Vagina (tissue), 2 donors: ENCODE measurements around the gene WWP2. TPM values are rescaled to one million over a fixed set of nuclear protein-coding genes. Genes with fewer than 3 reads are reported as not detected.

ENCODE experiments used
- DNase-seq, 2 donors: peaks; one replicate each; pipeline ENCODE4 v3.0.0-alpha.2; 2017; ENCODE audit errors: extremely low spot score in 2 of 2
- H3K27ac ChIP-seq: fragments of 200-600 bp; sonication (generic); one replicate; pipeline ENCODE4 v1.5.1; 2019
- H3K27me3 ChIP-seq: fragments of 200-600 bp; sonication (generic); one replicate; pipeline ENCODE4 v1.5.1; 2019
- H3K36me3 ChIP-seq, 2 donors: fragments of 200-600 bp; sonication (generic); one replicate each; pipeline ENCODE4 v1.5.1; 2017 to 2019
- H3K4me1 ChIP-seq: fragments of 200-600 bp; sonication (generic); one replicate; pipeline ENCODE4 v1.5.1; 2019
- H3K4me3 ChIP-seq, 2 donors: fragments of 200-600 bp; sonication (generic); 1 replicate in 1 of 2; 2 replicates in 1 of 2; pipeline ENCODE4 v1.5.1; 2016 to 2019
- H3K9me3 ChIP-seq: fragments of 200-600 bp; sonication (generic); one replicate; pipeline ENCODE4 v1.5.1; 2019
- CTCF ChIP-seq, 3 experiments: fragments of 450-650 bp in 2 of 3; fragments of 200-600 bp in 1 of 3; sonication (generic) in 1 of 3; IDR thresholded peaks; one replicate each; pipeline ENCODE4 v1.5.1; 2017 to 2019; ENCODE audit warnings: antibody characterized with exemption in 3 of 3, mild to moderate bottlenecking in 2 of 3, moderate library complexity in 2 of 3
- POLR2A ChIP-seq, 2 donors: fragments of 450-650 bp; IDR thresholded peaks; one replicate each; pipeline ENCODE4 v1.6.1; 2017; ENCODE audit warnings: antibody characterized with exemption in 2 of 2, mild to moderate bottlenecking in 2 of 2, moderate library complexity in 2 of 2
- POLR2AphosphoS5 ChIP-seq, 2 donors: sonication (generic); formaldehyde crosslinking; IDR thresholded peaks; one replicate each; pipeline ENCODE4 v1.9.0; 2017; ENCODE audit warnings: antibody characterized with exemption in 2 of 2, mild to moderate bottlenecking in 2 of 2, low read depth in 1 of 2; ENCODE audit not compliant: insufficient read depth in 1 of 2
- intact Hi-C: fragments of 100-400 bp; cut with DNase I; formaldehyde crosslinking; loops from one replicate; pipeline ENCODE4 v1.15.1; 2023
- total RNA-seq: library from RNA; depleted of rRNA; stranded (reverse); fragments of >200 nt; gene quantifications from one replicate; pipeline ENCODE4 v1.2.3, GENCODE V29; 2016

Gene WWP2
- total RNA-seq, 1 donor from 2014 or later = 26.0 TPM

- H3K27me3 ChIP-seq = no peaks in the 10 kb centered on the region
- no peak for TF ChIP-seq CTCF (IDR thresholded peaks at IDR 0.05)
- TF ChIP-seq POLR2A (IDR thresholded peaks at IDR 0.05) = no peak
- no peak for TF ChIP-seq POLR2AphosphoS5 (IDR thresholded peaks at IDR 0.05; ENCODE audit: insufficient read depth in 1 of 2, low read depth in 1 of 2)
- peak in 1 of 2 donors; percentile 29 for DNase-seq
- no peaks in the 10 kb centered on the region for H3K9me3 ChIP-seq
- no peak overlapping the region for H3K27ac ChIP-seq
- H3K4me1 ChIP-seq = peaks cover 12% of the 10 kb centered on the region
- peaks cover 0 to 19% of the 10 kb centered on the region in 2 donors for H3K36me3 ChIP-seq
- H3K4me3 ChIP-seq = no peak overlapping the region
- intact Hi-C loops = no loop called here
Measured at GRCh38 chr16:69720822-69721430, 41.2 kb upstream of the WWP2 start.

DNA sequence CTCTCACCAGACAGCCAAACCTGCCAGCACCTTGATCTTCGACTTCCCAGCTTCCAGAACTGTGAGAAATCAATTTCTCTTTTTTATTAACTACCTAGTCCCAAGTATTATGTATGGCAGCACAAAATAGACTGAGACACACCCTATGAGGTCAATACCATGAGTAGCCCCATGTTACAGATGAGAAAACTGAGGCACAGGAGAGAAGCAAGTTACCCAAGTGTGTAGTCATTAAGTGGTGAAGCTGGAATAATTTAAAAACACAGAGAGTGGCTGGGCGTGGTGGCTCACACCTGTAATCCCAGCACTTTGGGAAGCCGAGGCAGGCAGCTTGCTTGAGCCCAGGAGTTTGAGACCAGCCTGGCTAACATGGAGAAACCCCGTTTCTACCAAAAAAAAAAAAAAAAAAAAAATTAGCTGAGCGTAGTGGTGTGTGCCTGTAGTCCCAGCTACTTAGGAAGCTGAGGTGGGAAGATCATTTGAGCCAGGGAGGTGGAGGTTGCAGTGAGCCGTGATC, 40.6 kb upstream of the WWP2 start:
- DNase-seq = no peak
- no peak overlapping the region for H3K4me3 ChIP-seq
- H3K36me3 ChIP-seq = peaks cover 0 to 19% of the 10 kb centered on the region in 2 donors
- H3K9me3 ChIP-seq = no peaks in the 10 kb centered on the region
- H3K4me1 ChIP-seq = peaks cover 14% of the 10 kb centered on the region
- TF ChIP-seq POLR2A (IDR thresholded peaks at IDR 0.05) = no peak
- no peak for TF ChIP-seq CTCF (IDR thresholded peaks at IDR 0.05)
- TF ChIP-seq POLR2AphosphoS5 (IDR thresholded peaks at IDR 0.05; ENCODE audit: insufficient read depth in 1 of 2, low read depth in 1 of 2) = no peak
- no peak overlapping the region for H3K27ac ChIP-seq
- no peaks in the 10 kb centered on the region for H3K27me3 ChIP-seq
- intact Hi-C loops = no loop called here

DNA sequence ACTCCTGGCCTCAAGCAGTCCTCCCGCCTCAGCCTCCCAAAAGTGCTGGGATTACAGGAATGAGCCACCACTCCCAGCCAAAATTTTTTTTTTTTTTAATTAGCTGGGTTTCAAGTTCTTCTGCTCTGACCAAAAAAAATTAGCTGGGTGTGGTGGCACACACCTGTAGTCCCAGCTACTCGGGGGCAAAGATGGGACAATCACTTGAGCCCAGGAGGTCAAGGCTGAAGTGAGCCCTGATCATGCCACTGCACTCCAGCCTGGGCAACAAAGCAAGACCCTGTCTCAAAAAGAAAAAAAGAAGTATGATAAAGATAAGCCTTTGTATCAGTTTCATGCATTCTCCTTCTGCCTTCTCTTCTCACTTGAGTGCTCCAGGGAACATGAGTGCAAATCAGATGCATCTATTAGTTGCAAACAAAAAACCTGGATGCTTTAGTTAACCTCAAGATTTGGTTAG, 37.7 kb upstream of the WWP2 start:
- DNase-seq = no peak
- Histone ChIP-seq H3K27ac (no peak overlapping the region), H3K36me3 (no peaks in the 10 kb centered on the region), H3K27me3 (no peaks in the 10 kb centered on the region), H3K9me3 (no peaks in the 10 kb centered on the region), H3K4me3 (no peak overlapping the region), H3K4me1 (peaks cover 30% of the 10 kb centered on the region)
- intact Hi-C loops = no loop called here
- TF ChIP-seq POLR2A (IDR thresholded peaks at IDR 0.05) (no peak), CTCF (IDR thresholded peaks at IDR 0.05) (no peak), POLR2AphosphoS5 (IDR thresholded peaks at IDR 0.05; ENCODE audit: insufficient read depth in 1 of 2, low read depth in 1 of 2) (no peak)

GRCh38 chr16:69724981-69725479, 37.1 kb upstream of the WWP2 start:
- peaks cover 30% of the 10 kb centered on the region for H3K4me1 ChIP-seq
- no peak for DNase-seq
- H3K27ac ChIP-seq = peak overlapping the region; percentile 36
- peak overlapping the region in 1 of 2 donors; percentile 54 for H3K4me3 ChIP-seq
- intact Hi-C loops = no loop called here
- TF ChIP-seq POLR2AphosphoS5 (IDR thresholded peaks at IDR 0.05; ENCODE audit: insufficient read depth in 1 of 2, low read depth in 1 of 2) (no peak), CTCF (IDR thresholded peaks at IDR 0.05) (no peak), POLR2A (IDR thresholded peaks at IDR 0.05) (no peak)
- H3K36me3 ChIP-seq = no peaks in the 10 kb centered on the region
- no peaks in the 10 kb centered on the region for H3K27me3 ChIP-seq
- no peaks in the 10 kb centered on the region for H3K9me3 ChIP-seq
